H9 (cell line): ENCODE measurements around the gene OR8K5. TPM values are rescaled to one million over a fixed set of nuclear protein-coding genes. Genes with fewer than 3 reads are reported as not detected.

Source experiments
- DNase-seq: peaks from one replicate; pipeline ENCODE4 v3.0.0-alpha.2; 2017
- H2AFZ ChIP-seq: one replicate; pipeline ENCODE4 v1.6.1; 2013; ENCODE audit warnings: mild to moderate bottlenecking, low read length, control low read depth, moderate library complexity
- H2AK5ac ChIP-seq: 2 replicates; pipeline ENCODE4 v1.6.1; 2013; ENCODE audit warnings: low read length, control low read depth, mixed read lengths; ENCODE audit not compliant: insufficient read length
- H2BK120ac ChIP-seq: one replicate; pipeline ENCODE4 v1.6.1; 2013; ENCODE audit warnings: low read depth, mild to moderate bottlenecking, low read length, control low read depth, inconsistent platforms; ENCODE audit not compliant: poor library complexity, severe bottlenecking
- H2BK12ac ChIP-seq: 2 replicates; pipeline ENCODE4 v1.6.1; 2013; ENCODE audit warnings: low read length, control low read depth, mixed read lengths, low read depth; ENCODE audit not compliant: insufficient read length
- H2BK15ac ChIP-seq: 2 replicates; pipeline ENCODE4 v1.6.1; 2013; ENCODE audit warnings: low read depth, low read length, control low read depth
- H2BK20ac ChIP-seq: one replicate; pipeline ENCODE4 v1.6.1; 2013; ENCODE audit warnings: low read depth, mild to moderate bottlenecking, low read length, control low read depth, inconsistent platforms; ENCODE audit not compliant: poor library complexity, severe bottlenecking
- H2BK5ac ChIP-seq: 2 replicates; pipeline ENCODE4 v1.6.1; 2013; ENCODE audit warnings: low read length, control low read depth, mixed read lengths; ENCODE audit not compliant: insufficient read length
- H3K14ac ChIP-seq: 2 replicates; pipeline ENCODE4 v1.6.1; 2013; ENCODE audit warnings: low read length, control low read depth; ENCODE audit not compliant: insufficient read depth
- H3K18ac ChIP-seq: 2 replicates; pipeline ENCODE4 v1.6.1; 2013; ENCODE audit warnings: low read depth, mild to moderate bottlenecking, mixed read lengths, low read length, control low read depth; ENCODE audit not compliant: insufficient read length
- H3K23ac ChIP-seq: 2 replicates; pipeline ENCODE4 v1.6.1; 2013; ENCODE audit warnings: low read length, control low read depth, mixed read lengths, low read depth; ENCODE audit not compliant: insufficient read length
- H3K23me2 ChIP-seq: 2 replicates; pipeline ENCODE4 v1.6.1; 2013; ENCODE audit warnings: low read depth, mild to moderate bottlenecking, mixed read lengths, low read length, control low read depth; ENCODE audit not compliant: insufficient read length, poor library complexity, severe bottlenecking
- H3K27ac ChIP-seq: 2 replicates; pipeline ENCODE4 v1.5.1; 2013; ENCODE audit warnings: low read length, control low read depth, mixed read lengths, low read depth; ENCODE audit not compliant: insufficient read length
- H3K27me3 ChIP-seq: 2 replicates; pipeline ENCODE4 v1.6.1; 2013; ENCODE audit warnings: low read length, control low read depth, inconsistent platforms; ENCODE audit not compliant: insufficient read depth
- H3K4ac ChIP-seq: 2 replicates; pipeline ENCODE4 v1.6.1; 2013; ENCODE audit warnings: low read depth, mild to moderate bottlenecking, control low read depth, inconsistent platforms, low read length, moderate library complexity
- H3K4me1 ChIP-seq: 2 replicates; pipeline ENCODE4 v1.6.1; 2013; ENCODE audit warnings: low read length, control low read depth, inconsistent platforms; ENCODE audit not compliant: insufficient read depth
- H3K4me2 ChIP-seq: 2 replicates; pipeline ENCODE4 v1.6.1; 2013; ENCODE audit warnings: low read length, control low read depth, mixed read lengths; ENCODE audit not compliant: insufficient read length, insufficient read depth
- H3K56ac ChIP-seq: 2 replicates; pipeline ENCODE4 v1.6.1; 2013; ENCODE audit warnings: low read depth, mild to moderate bottlenecking, mixed read lengths, low read length, control low read depth; ENCODE audit not compliant: insufficient read length
- H3K79me1 ChIP-seq: 2 replicates; pipeline ENCODE4 v1.6.1; 2013; ENCODE audit warnings: low read depth, mild to moderate bottlenecking, moderate library complexity, low read length, control low read depth, inconsistent platforms; ENCODE audit not compliant: insufficient read depth, poor library complexity, severe bottlenecking
- H3K79me2 ChIP-seq: 2 replicates; pipeline ENCODE4 v1.6.1; 2013; ENCODE audit warnings: low read length, control low read depth, inconsistent platforms; ENCODE audit not compliant: insufficient read depth
- H3K9ac ChIP-seq: 2 replicates; pipeline ENCODE4 v1.6.1; 2013; ENCODE audit warnings: low read length, control low read depth, mixed read lengths; ENCODE audit not compliant: insufficient read length; ENCODE audit errors: extremely low read depth
- H3K9me3 ChIP-seq: one replicate; pipeline ENCODE4 v1.6.1; 2013; ENCODE audit warnings: low read depth, low read length, inconsistent platforms; ENCODE audit not compliant: control insufficient read depth
- H3T11ph ChIP-seq: one replicate; pipeline ENCODE4 v1.6.1; 2013; ENCODE audit warnings: mild to moderate bottlenecking, low read length, control low read depth, inconsistent platforms
- H4K20me1 ChIP-seq: one replicate; pipeline ENCODE4 v1.6.1; 2013; ENCODE audit not compliant: control insufficient read depth, insufficient read length, insufficient read depth
- H4K5ac ChIP-seq: 2 replicates; pipeline ENCODE4 v1.6.1; 2013; ENCODE audit warnings: low read depth, mild to moderate bottlenecking, mixed read lengths, low read length, control low read depth; ENCODE audit not compliant: insufficient read length
- H4K8ac ChIP-seq: replicated peaks from 2 replicates; pipeline ENCODE4 v1.6.1; 2013; ENCODE audit warnings: low read length, control low read depth, mixed read lengths, low read depth; ENCODE audit not compliant: insufficient read length
- H4K91ac ChIP-seq: 2 replicates; pipeline ENCODE4 v1.6.1; 2013; ENCODE audit warnings: low read depth, mild to moderate bottlenecking, moderate library complexity, mixed read lengths, low read length, control low read depth; ENCODE audit not compliant: insufficient read length
- H3K27ac Mint-ChIP-seq, 3 experiments: 2 replicates in 2 of 3; 3 replicates in 1 of 3; pipeline ENCODE4 v1.8.0; 2020 to 2021; ENCODE audit warnings: mixed read lengths in 3 of 3, mild to moderate bottlenecking in 1 of 3, moderate library complexity in 1 of 3
- H3K27me3 Mint-ChIP-seq: 2 replicates; pipeline ENCODE4 v1.8.0; 2021; ENCODE audit warnings: low read depth, mild to moderate bottlenecking, moderate library complexity, mixed read lengths
- H3K36me3 Mint-ChIP-seq, 3 experiments: 2 replicates in 2 of 3; 3 replicates in 1 of 3; pipeline ENCODE4 v1.8.0; 2020 to 2021; ENCODE audit warnings: low read depth in 3 of 3, mixed read lengths in 3 of 3; ENCODE audit not compliant: insufficient read depth in 1 of 3
- H3K4me1 Mint-ChIP-seq, 2 experiments: 2 replicates each; pipeline ENCODE4 v1.8.0; 2020; ENCODE audit warnings: mixed read lengths in 2 of 2
- H3K4me3 Mint-ChIP-seq, 2 experiments: 2 replicates in 1 of 2; 3 replicates in 1 of 2; pipeline ENCODE4 v1.8.0; 2020 to 2021; ENCODE audit warnings: mild to moderate bottlenecking in 2 of 2, mixed read lengths in 2 of 2, moderate library complexity in 1 of 2
- H3K9me3 Mint-ChIP-seq, 2 experiments: 2 replicates in 1 of 2; 3 replicates in 1 of 2; pipeline ENCODE4 v1.8.0; 2020; ENCODE audit warnings: mild to moderate bottlenecking in 2 of 2, mixed read lengths in 2 of 2, moderate library complexity in 1 of 2
- CTCF ChIP-seq: fragments of 200-600 bp; sonication (generic); conservative IDR thresholded peaks from 3 replicates; pipeline ENCODE4 v1.8.0; 2021; ENCODE audit warnings: antibody characterized with exemption, mild to moderate bottlenecking
- WGBS: extraction: QIAGEN DNeasy Blood & Tissue Kit; methylation state at CpG from one replicate; pipeline ENCODE4 v1.1.7; 2013; ENCODE audit warnings: missing lambda C conversion rate, low lambda C conversion rate, mixed read lengths; ENCODE audit not compliant: insufficient read length; ENCODE audit errors: extremely low coverage; 5-methylcytosine and 5-hydroxymethylcytosine counted together
- total RNA-seq: library from RNA; stranded (reverse); gene quantifications from 2 replicates; pipeline ENCODE4 v1.2.1, GENCODE V29; 2021

OR8K5 gene
- total RNA-seq, 1 experiment from 2014 or later, result not detected

- Histone ChIP-seq H3K27me3 (no peaks in the 10 kb centered on the region), H2BK15ac (no peak overlapping the region), H3T11ph (no peak overlapping the region), H4K91ac (no peak overlapping the region), H3K4me1 (no peaks in the 10 kb centered on the region), H3K14ac (no peak overlapping the region), H2BK120ac (no peak overlapping the region), H2AFZ (no peak overlapping the region), H3K27ac (no peak overlapping the region), H3K9me3 (peaks cover 5% of the 10 kb centered on the region), H3K23ac (no peak overlapping the region), H2AK5ac (no peak overlapping the region), H3K56ac (no peak overlapping the region), H3K79me2 (no peaks in the 10 kb centered on the region), H4K20me1 (no peaks in the 10 kb centered on the region), H3K79me1 (no peaks in the 10 kb centered on the region), H2BK12ac (no peak overlapping the region), H4K8ac (no peak overlapping the region), H3K23me2 (no peaks in the 10 kb centered on the region), H3K18ac (no peak overlapping the region), H3K9ac (no peak overlapping the region), H4K5ac (no peak overlapping the region), H2BK5ac (no peak overlapping the region), H3K4me2 (no peak overlapping the region), H2BK20ac (no peak overlapping the region), H3K4ac (no peak overlapping the region)
- peaks cover 0 to 6% (median 2%) of the 10 kb centered on the region in 3 experiments; a peak in 3 of 7 replicates for H3K36me3 Mint-ChIP-seq
- H3K4me3 Mint-ChIP-seq, result no peak overlapping the region
- TF ChIP-seq CTCF, result no peak
- no peaks in the 10 kb centered on the region for H3K4me1 Mint-ChIP-seq
- H3K9me3 Mint-ChIP-seq, result peaks cover 30 to 32% of the 10 kb centered on the region in 2 experiments
- no peak overlapping the region for H3K27ac Mint-ChIP-seq
- WGBS, result no CpG with 5 or more reads among the region's 3 CpGs
- no peak for DNase-seq
- no peaks in the 10 kb centered on the region; the same call in 1 of the 2 replicates for H3K27me3 Mint-ChIP-seq
These were observed 28.5 kb upstream of the OR8K5 start for GRCh38 chr11:56188602-56189001.
